ENCODE data around the gene PYGO2. TPM values are rescaled to one million over a fixed set of nuclear protein-coding genes. Genes with fewer than 3 reads are reported as not detected.

Gene PYGO2
- total RNA-seq, 2 donors from 2014 or later = 44.1 to 44.6 TPM

GRCh38 chr1:155002464-155003226, 41.1 kb upstream of the PYGO2 start, which contains the start of gene ZBTB7B:
TSS of gene ZBTB7B (plus strand) at chr1:155002802. CDS start at chr1:155014661, 11,859 bp downstream.
- TF ChIP-seq POLR2AphosphoS5 (IDR thresholded peaks at IDR 0.05) = no peak
- peak; percentile 69 for TF ChIP-seq POLR2A (IDR thresholded peaks at IDR 0.05)
- TF ChIP-seq, protein P1, sequence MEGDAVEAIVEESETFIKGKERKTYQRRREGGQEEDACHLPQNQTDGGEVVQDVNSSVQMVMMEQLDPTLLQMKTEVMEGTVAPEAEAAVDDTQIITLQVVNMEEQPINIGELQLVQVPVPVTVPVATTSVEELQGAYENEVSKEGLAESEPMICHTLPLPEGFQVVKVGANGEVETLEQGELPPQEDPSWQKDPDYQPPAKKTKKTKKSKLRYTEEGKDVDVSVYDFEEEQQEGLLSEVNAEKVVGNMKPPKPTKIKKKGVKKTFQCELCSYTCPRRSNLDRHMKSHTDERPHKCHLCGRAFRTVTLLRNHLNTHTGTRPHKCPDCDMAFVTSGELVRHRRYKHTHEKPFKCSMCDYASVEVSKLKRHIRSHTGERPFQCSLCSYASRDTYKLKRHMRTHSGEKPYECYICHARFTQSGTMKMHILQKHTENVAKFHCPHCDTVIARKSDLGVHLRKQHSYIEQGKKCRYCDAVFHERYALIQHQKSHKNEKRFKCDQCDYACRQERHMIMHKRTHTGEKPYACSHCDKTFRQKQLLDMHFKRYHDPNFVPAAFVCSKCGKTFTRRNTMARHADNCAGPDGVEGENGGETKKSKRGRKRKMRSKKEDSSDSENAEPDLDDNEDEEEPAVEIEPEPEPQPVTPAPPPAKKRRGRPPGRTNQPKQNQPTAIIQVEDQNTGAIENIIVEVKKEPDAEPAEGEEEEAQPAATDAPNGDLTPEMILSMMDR (IDR thresholded peaks at IDR 0.05) = peak in 2 of 4 experiments; percentile 8 to 12
- Histone ChIP-seq H3K36me3 (no peaks in the 10 kb centered on the region), H3K9me3 (no peaks in the 10 kb centered on the region), H3K27me3 (replicated peaks; ENCODE audit: insufficient read depth) (no peaks in the 10 kb centered on the region), H3K27ac (peak within 1 kb of the TSS; percentile 100), H3K4me3 (peak within 1 kb of the TSS; percentile 68 to 97), H3K4me1 (replicated peaks) (peaks cover 30% of the 10 kb centered on the region)
- peak; percentile 49 for DNase-seq (ENCODE audit: low spot score)
- WGBS = under 1% methylated on average over 35 of the region's 35 CpGs
- intact Hi-C loops (cut with DNase I) = no loop called here

- TF ChIP-seq, protein P1 (IDR thresholded peaks at IDR 0.05) = peak in 3 of 4 experiments; percentile 43 to 60 (median 48)
- TF ChIP-seq POLR2AphosphoS5 (IDR thresholded peaks at IDR 0.05) (peak; percentile 91), POLR2A (IDR thresholded peaks at IDR 0.05) (peak; percentile 75)
- WGBS = 1% methylated on average over 23 of the region's 38 CpGs
- Histone ChIP-seq H3K36me3 (no peaks in the 10 kb centered on the region), H3K4me3 (peak overlapping the region; percentile 68 to 97), H3K9me3 (no peaks in the 10 kb centered on the region), H3K27ac (peak overlapping the region; percentile 100), H3K27me3 (replicated peaks; ENCODE audit: insufficient read depth) (no peaks in the 10 kb centered on the region), H3K4me1 (replicated peaks) (peaks cover 23% of the 10 kb centered on the region)
- peak; percentile 100 for DNase-seq (ENCODE audit: low spot score)
- intact Hi-C loops (cut with DNase I) = loop anchor here (2.0 kb wide), 1 partner anchor 27 kb away; the partner anchor contains the start of gene CKS1B
Observed at GRCh38 chr1:155001675-155002463, 40.3 kb upstream of the PYGO2 start.

GRCh38 chr1:155001425-155001674, 39.8 kb upstream of the PYGO2 start:
- H3K4me1 ChIP-seq (replicated peaks) = peaks cover 18% of the 10 kb centered on the region
- H3K27ac ChIP-seq = peak overlapping the region; percentile 100
- intact Hi-C loops (cut with DNase I) = loop anchor here (2.0 kb wide), 1 partner anchor 27 kb away; the partner anchor contains the start of gene CKS1B
- 0% methylated on average over 11 of the region's 11 CpGs for WGBS
- H3K27me3 ChIP-seq (replicated peaks; ENCODE audit: insufficient read depth) = no peaks in the 10 kb centered on the region
- no peaks in the 10 kb centered on the region for H3K9me3 ChIP-seq
- H3K4me3 ChIP-seq = peak overlapping the region; percentile 68 to 97
- no peak for TF ChIP-seq POLR2AphosphoS5 (IDR thresholded peaks at IDR 0.05)
- no peak for TF ChIP-seq POLR2A (IDR thresholded peaks at IDR 0.05)
- TF ChIP-seq, protein P1 (IDR thresholded peaks at IDR 0.05) = no peak
- H3K36me3 ChIP-seq = no peaks in the 10 kb centered on the region
- DNase-seq (ENCODE audit: low spot score) = no peak

DNA sequence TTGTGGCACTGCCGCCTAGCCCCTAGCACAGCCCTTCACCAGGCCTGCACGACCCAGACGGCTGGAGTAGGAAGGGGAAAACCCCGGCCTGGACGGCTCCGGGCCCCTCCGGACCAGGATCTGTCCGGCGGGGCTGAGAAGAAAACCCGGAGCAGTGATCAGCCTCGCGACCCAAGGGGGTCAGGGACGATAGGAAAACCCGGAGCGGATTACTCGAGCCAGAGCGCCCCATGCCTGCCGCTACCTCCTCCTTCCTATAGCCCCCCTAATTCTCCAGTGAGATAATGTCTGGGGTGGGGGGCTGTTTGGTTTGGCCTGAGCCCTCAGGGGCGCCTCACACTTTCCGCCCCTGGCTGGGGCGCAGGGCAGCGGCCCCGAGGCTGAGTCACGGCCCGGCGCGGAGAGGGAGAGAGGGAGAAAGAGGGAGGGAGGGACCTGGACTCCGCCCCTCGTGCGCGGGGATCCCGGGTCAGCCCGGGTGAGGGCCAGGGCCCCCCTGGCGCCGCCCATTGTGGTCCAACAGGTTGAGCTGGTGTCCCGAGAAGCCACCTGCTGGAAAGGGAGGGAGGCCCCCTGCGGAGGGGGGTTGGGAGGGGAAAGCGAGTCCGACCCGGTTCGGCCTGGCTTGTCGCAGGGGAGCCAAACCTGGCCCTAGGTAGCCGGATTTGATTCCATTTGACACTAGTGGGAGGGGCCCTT, 39.3 kb upstream of the PYGO2 start:
- Histone ChIP-seq H3K9me3 (no peaks in the 10 kb centered on the region), H3K4me3 (peak overlapping the region; percentile 68 to 97), H3K27me3 (replicated peaks; ENCODE audit: insufficient read depth) (no peaks in the 10 kb centered on the region), H3K36me3 (no peaks in the 10 kb centered on the region), H3K4me1 (replicated peaks) (peaks cover 13% of the 10 kb centered on the region), H3K27ac (peak overlapping the region; percentile 100)
- intact Hi-C loops (cut with DNase I) = loop anchor here (2.0 kb wide), 1 partner anchor 26 kb away; the partner anchor contains the start of gene CKS1B
- WGBS = under 1% methylated on average over 37 of the region's 43 CpGs
- peak; percentile 97 for DNase-seq (ENCODE audit: low spot score)
- TF ChIP-seq POLR2A (IDR thresholded peaks at IDR 0.05) (peak; percentile 86), POLR2AphosphoS5 (IDR thresholded peaks at IDR 0.05) (peak; percentile 94)
- TF ChIP-seq, protein P1 (IDR thresholded peaks at IDR 0.05) = peak in 1 of 4 experiments; percentile 42

All from prostate gland (tissue), 2 donors.